Raji (cell line): ENCODE data around the gene ANKMY1.
A peak's percentile ranks its signal among the peaks of the same experiment; 100 is the strongest.

ENCODE experiments used
- POLR2A ChIP-seq: IDR thresholded peaks from 2 replicates; pipeline ENCODE4 v1.6.1; 2011; ENCODE audit warnings: low read depth, low read length, control low read depth; ENCODE audit not compliant: insufficient read depth

Gene ANKMY1

DNA sequence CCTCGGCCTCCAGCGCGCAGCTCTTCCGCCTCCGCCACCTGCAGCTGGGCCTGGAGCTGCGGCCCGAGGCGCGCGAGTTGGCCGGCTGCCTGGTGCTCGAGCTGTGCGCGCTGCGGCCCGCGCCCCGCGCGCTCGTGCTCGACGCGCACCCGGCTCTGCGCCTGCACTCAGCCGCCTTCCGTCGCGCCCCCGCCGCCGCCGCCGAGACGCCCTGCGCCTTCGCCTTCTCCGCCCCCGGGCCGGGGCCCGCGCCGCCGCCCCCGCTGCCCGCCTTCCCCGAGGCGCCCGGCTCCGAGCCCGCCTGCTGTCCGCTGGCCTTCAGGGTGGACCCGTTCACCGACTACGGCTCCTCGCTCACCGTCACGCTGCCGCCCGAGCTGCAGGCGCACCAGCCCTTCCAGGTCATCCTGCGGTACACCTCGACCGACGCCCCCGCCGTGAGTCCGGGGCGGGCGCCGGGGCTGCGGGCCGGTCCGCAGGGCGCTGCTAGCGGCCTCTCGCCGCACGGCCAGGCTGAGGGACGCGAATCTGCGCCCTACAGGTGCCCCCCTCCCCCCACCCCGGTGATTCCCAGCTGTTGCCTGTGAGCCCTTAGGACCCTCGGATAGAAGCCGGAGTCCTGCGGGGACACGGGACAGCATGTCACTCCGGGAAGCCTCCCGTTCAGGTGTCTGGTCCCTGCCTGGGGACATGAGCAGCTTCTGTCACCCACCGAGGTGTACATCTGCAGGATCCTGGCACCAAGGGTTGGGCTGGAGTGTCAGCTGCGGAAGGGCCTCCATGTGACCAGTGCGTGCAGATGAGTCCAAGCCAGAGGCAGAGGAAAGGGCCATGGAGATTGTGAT, 11.1 kb upstream of the ANKMY1 start:
- peak; percentile 53 for TF ChIP-seq POLR2A

- 0 out of 2 replicates have a peak, but pooled peaks have one; percentile 8 for TF ChIP-seq POLR2A
Measured at GRCh38 chr2:240567872-240568677, 10.3 kb upstream of the ANKMY1 start, which contains the start of gene RNPEPL1. Gene RNPEPL1, plus strand, starts transcription at chr2:240568484. Its CDS starts 103 bp downstream, at chr2:240568587.

GRCh38 chr2:240567137-240567871, 9.5 kb upstream of the ANKMY1 start:
- 0 out of 2 replicates have a peak, but pooled peaks have one; percentile 3 for TF ChIP-seq POLR2A

DNA sequence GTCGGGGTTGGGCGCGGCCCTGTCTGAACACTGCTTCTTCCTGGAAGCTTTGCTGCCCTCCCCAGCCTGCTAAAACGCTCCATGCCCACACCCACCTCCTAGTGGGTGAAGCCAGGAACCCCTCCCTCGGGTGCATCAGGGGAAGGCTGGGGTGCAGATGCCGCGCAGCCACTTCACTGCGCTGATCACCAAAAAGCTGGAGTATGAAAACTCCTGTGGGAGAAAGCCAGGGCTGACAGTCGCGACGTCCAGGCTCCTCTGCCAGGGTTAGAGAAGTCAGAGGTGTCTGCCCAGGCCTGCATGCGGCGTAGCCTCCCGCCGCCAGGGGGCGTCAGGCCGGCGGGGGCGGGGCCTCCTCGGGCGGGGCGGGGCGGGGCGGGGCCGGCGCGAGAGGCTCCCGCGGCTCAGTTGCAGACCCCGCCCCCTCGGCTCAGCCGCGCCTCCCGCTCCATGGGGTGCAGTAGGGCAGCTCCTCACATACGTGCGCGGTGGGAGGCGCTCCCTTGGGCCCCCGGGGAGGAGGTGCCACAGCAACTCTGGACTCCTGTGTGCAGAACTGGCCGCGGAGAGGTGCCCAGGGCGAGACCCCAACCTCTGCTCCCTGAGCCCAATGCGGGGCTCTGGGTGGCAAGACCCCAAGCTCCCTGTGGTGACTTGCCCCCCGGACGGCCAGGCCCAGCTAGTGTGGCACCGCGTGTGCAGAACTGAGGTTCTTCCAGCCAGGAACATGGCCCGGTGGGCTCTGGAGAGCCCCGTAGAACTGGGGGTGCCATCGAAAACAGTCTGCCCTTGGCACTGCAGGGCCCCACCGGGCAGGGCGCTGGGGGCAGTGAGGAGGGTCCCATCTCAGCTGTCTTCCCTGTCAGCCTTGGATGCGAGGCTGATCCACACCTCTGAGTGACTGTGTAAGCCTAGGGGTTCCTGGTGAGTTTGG, 8.7 kb upstream of the ANKMY1 start:
- peak; percentile 53 for TF ChIP-seq POLR2A

GRCh38 chr2:240565333-240566202, 7.8 kb upstream of the ANKMY1 start:
- TF ChIP-seq POLR2A: peak; percentile 66

DNA sequence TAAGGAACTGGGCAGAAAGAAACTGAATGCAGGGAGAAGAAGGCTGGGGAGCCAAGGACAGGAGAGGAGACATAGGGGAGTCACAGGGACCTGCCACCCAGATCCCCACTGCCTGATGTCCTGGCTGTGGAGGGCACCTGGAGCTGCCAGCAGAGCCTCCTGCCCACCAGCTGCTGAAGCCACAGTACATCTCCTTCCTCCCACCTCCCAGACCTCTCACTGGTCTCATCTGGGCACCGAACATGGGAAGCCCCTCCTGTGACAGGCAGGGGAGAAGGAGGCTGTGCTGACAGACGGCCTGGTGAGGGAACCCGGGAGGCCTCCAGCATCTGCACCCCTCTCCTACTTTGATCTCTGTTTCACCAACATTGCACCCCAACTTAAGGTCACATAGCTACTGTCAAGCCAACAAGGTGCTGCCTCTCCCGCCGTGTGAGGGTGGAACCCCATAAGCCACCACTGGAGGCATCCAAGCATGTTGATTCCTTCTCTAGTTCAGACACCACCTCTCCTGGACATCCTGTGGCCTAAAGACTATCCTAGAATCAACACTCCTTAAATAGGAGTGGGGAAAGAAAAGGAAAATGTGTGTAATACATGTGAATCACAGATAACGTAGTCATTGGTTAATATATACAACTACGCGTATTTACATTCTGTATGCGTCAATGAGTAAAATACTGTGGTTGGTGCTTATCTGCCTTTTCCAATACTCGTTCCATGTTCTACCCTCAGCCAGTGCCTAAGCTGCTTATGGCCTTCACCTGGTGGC, 7.0 kb upstream of the ANKMY1 start:
- no peak for TF ChIP-seq POLR2A

- no peak for TF ChIP-seq POLR2A
Measured at GRCh38 chr2:240563951-240564560, 6.3 kb upstream of the ANKMY1 start.

- peak; percentile 79; the same call in 1 of the 2 replicates for TF ChIP-seq POLR2A
Measured at GRCh38 chr2:240561325-240561971, 3.7 kb upstream of the ANKMY1 start.

DNA sequence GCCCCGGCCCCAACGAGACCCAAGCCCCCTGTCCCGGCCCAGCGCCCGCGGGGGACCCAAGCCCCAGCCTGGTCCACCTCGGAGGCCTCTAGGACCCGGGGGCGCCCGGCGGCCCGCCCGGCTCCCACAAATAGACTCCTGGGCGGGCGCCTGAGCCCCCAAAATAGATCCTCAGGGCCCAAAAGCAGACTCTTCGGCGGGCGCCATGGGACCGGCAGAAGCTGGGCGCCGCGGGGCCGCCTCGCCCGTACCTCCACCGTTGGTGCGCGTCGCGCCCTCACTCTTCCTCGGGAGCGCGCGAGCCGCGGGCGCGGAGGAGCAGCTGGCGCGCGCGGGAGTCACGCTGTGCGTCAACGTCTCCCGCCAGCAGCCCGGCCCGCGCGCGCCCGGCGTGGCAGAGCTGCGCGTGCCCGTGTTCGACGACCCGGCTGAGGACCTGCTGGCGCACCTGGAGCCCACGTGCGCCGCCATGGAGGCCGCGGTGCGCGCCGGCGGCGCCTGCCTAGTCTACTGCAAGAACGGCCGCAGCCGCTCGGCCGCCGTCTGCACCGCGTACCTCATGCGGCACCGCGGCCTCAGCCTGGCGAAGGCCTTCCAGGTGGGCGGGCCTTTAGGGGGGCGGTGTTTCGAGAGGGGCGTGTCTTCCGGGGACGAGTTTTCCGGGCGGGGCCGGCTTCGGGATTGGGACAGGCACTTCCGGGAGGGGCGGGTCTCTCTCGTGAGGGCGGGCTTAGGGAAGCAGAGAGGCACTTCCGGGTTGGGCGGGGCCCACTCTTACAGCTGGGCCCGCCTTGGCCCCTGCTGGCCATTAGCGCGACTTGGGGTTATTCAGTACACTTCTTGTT, 2.9 kb upstream of the ANKMY1 start:
- TF ChIP-seq POLR2A: peak; percentile 93

- TF ChIP-seq POLR2A: peak; percentile 89
Measured at GRCh38 chr2:240560084-240560479, 2.3 kb upstream of the ANKMY1 start, which contains the start of gene DUSP28. Gene DUSP28, plus strand, starts transcription at chr2:240560357. Its CDS starts 328 bp downstream, at chr2:240560685.
